GM18870 (cell line): ENCODE data around the gene ATP7A.
"Not testable (repeated sequence)": the region's sequence is repeated elsewhere in the genome, so short reads cannot be mapped to it uniquely, and the experiment has no call there.

Source experiments
- ATAC-seq: cut with Tn5 transposase; IDR thresholded peaks from one replicate; pipeline ENCODE4 v1.9.1; 2021; ENCODE audit warnings: moderate library complexity; ENCODE audit not compliant: unreplicated experiment

ATP7A gene

DNA sequence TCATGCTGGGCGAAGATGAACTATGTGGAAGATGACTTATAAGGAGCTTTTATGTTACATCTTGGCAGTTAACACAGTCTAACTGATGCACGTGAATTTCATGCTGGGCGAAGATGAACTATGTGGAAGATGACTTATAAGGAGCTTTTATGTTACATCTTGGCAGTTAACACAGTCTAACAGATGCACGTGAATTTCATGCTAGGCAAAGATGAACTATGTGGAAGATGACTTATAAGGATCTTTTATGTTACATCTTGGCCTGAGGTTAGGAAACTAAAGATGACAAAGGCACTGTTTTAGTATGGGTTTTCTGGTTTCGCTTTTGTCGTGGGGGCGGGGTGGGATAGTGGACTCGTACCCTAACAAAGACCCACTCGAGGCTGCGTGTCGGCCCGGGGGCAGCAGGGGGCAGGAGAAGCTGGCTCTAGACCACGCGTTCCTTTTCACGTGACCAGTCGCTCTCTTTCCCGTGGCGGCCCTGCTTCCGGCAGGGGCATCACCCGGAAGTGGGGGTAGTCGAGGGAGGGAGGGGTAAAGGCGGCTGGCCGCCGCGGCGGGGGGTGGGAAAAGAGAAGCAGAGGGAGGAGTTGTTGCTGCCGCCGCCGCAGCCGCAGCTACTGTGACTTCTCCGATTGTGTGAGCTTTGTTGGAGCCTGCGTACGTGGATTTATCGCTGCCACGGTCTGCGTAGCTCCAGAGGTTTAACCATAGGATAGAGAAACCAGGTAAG, at the start of gene ATP7A:
Gene ATP7A, plus strand, starts transcription at position 586 of the 733 bp plus-strand sequence. CDS start 60,949 bp downstream, outside the sequence.
- ATAC-seq: peak; percentile 79

DNA sequence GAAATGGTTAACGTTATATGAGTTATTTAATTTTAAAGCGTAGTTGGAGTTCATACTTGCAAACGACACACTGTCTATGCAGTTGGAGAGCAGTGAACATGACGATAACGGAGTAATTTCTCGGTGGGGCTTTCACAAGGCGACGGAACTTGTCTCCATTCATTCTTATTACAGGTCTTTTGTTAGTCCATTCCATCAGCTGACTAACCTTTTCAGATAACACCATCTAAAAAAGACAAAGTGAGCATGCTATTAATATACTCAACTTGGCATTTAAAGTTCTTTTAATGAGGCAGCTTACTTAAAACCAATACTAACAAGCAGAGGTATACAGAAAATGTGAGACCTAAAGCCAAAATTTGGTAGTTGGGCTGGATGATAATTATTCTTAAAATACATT, 35.1 kb upstream of the ATP7A start:
- ATAC-seq: no peak

DNA sequence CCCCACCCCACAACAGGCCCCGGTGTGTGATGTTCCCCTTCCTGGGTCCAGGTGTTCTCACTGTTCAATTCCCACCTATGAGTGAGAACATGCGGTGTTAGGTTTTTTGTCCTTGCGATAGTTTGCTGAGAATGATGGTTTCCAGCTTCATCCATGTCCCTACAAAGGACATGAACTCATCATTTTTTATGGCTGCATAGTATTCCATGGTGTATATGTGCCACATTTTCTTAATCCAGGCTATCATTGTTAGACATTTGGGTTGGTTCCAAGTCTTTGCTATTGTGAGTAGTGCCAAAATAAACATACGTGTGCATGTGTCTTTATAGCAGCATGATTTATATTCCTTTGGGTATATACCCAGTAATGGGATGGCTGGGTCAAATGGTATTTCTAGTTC, 29.1 kb upstream of the ATP7A start:
- ATAC-seq: not testable (repeated sequence)

DNA sequence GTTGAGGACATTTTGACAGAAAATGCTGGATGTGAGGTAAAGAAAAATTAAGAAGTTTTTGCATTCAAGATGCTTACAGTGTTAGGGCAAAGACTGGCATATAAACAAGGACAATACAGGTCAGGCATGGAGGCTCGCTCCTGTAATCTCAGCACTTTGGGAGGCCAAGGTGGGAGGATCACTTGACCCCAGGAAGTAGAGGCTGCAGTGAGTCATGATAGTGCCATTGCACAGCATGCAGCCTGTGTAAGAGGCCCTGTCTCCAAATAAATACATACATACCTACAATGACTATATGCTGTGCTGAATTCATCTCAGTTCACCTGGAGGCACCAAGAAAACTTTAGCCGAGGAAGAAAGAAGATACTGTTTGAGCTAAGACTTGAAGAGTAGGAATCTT, 17.6 kb upstream of the ATP7A start:
- ATAC-seq: no peak

DNA sequence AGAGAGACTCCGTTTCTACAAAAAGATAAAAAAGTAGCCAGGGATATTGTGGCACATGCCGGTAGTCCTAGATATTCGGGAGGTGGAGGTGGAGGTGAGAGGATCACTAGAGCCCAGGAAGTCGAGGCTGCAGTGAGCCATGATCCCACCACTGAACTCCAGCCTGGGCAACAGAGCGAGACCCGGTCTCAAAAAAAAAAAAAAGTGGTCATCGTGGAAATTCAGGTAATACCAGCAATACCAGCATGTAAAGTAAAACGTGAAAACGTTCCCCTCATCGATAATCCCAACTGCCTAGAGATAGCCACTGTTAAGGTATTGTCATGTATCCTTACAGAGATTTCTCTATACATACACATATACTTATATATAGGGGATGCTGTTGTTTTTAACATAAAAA, 16.8 kb upstream of the ATP7A start:
- no peak for ATAC-seq

DNA sequence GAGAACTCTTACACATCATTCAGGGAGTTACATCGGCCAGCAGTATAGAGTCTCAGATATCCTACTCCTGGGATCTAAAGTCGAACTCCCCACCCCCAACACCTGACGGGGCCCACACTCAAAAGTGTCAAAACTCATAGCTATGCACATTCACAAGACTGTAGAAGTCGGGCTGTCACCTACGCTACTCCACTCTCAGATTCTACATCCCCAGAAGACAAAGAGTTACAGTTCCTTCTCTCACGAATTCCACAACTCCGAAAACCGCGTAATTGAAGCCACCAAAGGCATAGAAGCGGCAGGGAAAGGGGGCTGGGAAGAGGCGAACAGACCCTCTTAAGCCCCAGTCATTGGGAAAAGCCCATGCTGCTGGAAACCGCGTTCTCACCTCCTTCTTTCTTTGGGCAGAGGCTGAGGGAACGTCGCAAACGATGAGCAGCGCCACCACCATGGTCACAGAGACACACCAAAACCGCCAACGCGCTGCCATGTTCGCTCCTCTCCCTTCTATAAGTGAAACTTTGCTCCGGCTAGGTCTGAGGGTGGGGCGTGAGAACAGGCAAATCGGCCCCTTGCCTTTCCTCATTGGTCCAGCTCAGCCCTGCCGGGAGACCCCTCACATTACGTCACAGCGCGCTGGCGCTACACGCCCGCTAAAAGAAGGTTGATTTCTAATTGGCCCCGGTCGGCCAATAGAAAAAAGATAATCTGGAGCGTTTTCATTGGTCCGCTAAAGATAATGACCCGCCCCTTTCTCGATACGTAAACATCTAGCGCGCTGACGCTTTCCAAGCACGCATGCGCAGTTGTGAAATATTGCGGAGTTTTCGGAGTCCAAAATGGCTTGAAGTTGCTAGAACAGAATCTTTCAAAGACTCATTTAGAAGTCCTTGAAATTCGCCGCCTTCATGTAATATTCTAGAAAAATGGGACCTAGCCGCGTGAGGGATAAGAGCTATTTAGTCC, 15.3 kb upstream of the ATP7A start, which contains the start of gene MAGT1:
Gene MAGT1, minus strand, starts transcription at position 515 of the 966 bp plus-strand sequence. Its CDS starts 25 bp downstream, at position 490.
- peak; percentile 83 for ATAC-seq

DNA sequence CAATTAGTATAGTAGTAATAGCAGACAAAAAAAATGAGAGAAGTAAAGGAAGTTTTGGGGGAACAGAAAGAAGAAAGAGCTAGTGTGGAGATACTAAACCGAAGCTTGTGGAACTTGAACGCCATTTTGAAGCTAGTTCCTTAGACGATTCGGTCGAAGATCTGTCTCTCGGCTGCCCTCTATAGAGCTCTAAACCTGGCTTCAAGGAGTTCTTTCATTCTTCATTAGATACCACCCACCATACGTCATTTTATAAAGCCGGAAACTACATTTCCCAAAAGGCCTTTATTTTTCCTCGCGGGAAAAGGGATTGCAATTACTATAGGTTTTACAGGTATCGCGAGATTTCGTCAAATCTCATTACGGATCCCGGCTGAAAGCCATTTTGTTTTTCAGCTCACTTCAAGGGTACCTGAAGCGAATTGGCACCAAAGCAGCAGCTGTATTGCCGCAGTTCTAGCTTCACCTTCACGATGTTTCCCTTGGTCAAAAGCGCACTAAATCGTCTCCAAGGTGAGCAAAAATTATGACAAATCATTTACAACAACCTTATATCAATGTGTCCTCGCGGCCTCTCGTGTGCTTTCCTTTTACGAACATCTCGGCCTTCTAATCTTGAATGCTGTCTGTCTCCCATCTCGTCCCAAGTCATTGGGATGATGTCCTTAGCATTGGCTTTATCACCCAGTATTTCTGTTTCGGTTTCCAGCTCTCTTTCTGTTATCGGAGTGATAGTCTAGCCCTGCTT, 11.2 kb upstream of the ATP7A start, which contains the start of gene COX7B:
Gene COX7B, plus strand, starts transcription at position 388 of the 748 bp plus-strand sequence. Its CDS starts 86 bp downstream, at position 474.
- peak; percentile 72 for ATAC-seq

DNA sequence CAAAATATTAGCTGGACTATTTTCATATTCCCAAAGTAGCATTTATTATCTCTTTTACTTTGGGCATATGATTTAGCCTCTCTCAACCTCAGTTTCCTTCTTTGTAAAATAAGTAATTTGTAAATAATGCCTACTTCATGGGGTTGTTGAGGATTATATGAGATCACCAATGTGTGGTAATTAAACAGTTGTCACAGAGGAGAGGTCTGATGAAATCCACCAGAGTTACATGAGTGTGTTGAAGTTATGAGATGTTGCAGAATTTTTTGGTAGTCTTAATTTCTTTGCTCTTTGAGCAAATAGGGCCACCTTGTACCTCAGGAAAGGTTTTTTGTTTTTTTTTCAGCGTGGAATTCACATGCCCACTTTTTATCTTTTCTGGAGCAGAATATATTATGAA, 9.8 kb upstream of the ATP7A start:
- ATAC-seq: no peak

DNA sequence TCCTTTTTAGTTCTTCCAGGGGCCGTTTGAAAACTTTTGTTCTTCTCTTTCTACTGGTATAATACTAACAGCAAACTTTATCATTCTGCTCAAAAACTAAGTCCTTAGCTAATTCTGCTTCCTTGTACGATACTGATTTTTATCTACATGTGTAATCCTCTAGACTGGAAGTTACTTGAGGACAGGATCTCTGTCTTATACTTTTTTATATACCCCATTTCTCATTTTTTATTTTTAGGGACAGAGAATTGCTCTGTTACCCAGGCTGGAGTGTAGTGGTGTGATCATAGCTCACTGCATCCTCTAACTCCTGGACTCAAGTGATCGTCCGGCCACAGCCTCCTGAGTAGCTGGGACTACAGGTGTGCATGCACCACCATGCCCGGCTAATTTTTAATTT, 9.0 kb upstream of the ATP7A start:
- ATAC-seq: no peak

DNA sequence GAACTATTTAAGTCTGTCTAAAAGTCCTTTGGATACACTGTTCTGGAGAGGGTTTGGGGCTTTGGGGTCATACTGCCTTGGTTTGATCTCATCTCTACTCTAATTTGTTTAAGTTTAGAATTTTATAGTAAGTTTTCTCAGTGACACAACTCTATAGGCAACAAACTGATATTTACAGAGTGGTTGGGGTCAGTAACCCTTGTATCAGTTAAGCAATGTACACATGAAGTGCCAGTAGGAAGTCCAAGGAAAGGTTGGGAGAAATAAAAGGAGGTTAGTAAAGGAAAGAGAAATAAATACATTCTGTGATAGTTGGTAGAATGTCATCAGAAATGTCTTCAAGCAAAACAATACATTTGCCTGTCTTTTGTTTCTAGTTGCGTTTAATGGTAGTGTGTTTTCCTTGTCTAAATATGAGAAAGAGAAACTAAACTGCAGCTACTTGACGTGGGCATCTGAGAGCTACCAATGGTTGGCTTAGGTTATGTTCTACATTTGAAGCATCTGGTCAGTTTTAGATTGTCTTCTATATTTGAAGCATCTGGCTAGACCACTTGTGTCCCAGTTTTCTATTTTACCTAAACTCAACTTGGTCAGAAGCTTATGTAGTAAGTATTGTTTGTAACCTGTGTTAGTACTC, 6.9 kb downstream of the ATP7A start:
- ATAC-seq: no peak

DNA sequence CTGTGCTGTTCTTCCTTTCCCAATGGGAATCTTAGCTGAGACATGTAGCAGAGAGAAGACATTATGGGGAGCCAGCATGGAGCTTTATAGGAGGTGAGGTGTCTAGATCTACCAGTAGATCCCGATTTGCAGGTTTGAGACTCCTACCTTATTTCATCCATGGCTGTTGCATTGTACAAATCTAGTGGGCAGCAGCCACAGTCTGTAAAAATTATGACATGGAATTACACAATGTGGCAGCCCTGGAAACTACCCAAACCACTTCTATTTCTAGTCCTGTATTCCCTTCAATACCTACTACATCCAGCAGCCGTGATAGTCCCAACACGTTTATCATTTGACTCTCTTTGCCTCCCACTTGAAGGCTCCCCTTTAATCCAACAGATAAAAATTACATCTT, 8.1 kb downstream of the ATP7A start:
- ATAC-seq: no peak

DNA sequence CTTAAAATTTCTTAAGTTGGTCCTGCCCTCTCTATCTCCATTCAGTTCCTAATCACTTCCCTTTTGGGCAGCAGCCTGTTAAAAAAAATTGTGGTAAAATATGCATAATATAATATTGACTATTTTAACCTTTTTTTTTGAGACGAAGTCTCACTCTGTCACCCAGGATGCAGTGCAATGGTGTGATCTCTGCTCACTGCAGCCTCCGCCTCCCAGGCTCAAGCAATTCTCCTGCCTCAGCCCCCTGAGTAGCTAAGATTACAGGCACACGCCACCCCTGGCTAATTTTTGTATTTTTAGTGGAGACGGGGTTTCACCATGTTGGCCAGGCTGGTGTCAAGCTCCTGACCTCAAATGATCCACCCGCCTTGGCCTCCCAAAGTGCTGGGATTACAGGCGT, 8.9 kb downstream of the ATP7A start:
- not testable (repeated sequence) for ATAC-seq

DNA sequence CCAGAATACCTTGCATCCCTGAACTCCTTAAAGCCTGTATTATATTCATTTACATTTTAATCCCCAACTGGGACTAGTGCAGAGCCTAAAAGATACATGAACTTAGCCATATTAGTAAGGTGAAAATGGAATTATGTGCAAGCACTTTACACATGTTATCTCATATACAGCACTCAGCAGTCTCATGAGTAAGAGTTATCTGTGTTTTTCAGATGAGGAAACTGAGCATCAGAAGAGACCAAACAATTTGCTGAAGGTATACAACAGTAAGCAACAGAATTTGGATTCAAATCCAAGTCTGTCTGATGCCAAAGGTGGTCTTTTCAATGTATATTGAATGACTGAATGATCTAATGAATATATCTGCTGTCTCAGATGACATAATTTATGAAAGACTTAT, 12.3 kb downstream of the ATP7A start:
- no peak for ATAC-seq

DNA sequence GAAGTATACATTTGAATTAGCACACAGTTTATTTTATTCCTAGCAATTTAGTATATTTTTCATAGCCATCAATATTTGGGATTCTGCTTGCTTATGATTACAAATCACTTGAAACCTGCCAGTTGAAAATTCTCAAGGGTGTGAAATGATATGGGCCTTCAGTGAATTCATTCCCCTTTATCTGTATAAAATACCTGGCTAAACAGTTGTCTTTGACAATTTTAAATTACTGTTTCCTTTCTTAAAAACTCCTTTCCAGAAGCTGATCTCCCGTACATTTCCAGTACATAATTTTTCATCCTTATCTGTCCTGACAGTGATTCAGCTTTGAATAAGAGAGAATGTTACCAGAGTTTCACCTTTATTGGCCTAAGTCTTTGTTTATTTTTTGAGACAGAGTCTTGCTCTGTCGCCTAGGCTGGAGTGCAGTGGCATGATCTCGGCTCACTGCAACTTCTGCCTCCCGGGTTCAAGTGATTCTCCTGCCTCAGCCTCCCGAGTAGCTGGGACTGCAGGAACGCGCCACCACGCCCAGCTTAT, 13.9 kb downstream of the ATP7A start:
- no peak for ATAC-seq

DNA sequence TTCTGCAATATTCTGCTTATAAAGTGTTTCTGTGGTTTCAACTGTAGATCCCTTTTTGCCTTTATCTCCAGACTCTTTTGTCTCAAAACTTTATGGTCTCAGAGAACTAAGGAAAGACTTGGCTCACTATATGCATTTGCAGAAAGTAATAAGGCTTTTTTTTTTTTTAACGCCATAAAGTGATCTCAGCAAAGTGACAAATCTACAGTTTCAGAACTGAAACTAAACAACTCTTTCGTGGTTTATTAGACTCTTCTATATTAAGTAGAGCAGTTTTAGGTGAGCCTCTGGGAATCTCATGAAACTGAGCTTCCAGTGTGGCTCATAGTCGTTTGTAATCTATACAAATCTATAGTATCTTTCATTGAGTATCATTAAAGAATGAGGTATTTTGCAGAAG, 15.3 kb downstream of the ATP7A start:
- no peak for ATAC-seq

DNA sequence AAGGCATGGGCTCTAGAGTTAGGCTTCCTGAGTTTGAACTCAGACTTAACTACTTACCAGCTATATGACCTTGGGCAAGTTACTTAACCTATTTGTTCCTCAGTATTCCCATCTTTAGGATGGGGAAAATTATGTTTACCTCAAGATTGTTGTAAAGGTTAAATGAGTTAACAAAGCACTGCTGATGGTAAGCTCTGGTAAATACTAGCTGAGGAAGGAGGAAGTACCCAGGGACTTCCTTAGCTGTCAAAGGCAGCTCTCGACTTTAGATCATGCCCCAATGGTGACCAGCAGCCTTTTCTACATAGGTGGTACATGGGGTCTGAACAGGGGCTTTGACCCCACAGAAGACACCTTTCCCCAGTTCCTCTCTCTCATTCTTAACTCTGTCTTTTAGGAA, 20.1 kb downstream of the ATP7A start:
- no peak for ATAC-seq

DNA sequence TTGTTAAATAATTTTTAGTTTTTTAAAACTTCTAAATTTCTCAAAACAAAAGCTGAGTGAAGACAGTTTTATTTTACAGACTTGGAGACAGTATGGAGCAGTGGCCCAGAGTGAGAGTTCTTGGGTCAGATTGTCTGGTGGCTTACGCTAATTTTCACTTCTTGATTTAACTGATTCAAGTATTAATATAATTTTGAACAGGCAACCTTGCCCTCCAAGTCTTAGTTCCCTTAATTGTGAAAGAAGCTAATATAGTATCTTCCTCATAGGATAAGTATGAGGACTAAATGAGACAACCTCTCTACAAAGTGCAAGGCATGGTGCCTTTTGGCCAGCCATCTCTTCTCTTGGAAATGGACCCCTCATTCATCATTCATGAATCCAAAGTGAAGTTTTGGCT, 25.4 kb downstream of the ATP7A start:
- ATAC-seq: no peak

DNA sequence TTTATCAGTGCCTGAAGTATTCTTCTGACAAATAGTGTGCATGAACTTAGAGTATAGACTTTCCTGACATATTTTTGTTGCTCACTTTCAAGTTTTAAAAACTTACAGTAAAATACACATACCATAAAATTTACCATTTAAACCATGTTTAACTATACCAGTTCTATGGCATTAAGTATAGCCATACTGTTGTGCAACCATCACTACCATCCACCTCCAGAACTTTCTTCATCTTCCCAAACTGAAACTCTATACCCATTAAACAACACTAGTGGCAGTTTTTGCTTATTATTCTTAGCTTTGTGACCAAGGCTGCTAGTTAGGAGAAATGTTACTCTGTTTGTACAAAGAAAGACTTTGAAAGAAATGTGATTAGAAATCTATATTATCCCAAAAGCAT, 25.8 kb downstream of the ATP7A start:
- no peak for ATAC-seq

DNA sequence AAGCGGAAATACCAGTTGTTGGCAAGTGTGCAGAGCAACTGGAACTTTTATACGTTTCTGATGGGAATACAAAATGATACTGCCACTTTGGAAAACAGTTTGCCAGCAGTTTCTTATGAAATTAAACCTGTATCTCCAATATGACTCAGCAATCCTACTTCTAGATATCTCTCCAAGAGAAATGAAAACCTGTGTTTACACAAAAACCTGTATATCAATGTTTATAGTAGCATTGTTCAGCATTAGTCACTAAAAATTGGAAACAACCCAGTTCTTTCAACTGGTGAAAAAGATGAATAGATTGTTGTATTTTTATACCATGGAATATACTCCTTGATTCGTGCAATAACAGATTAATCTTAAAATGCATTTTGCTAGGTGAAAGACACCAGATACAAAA, 26.8 kb downstream of the ATP7A start:
- ATAC-seq: no peak

DNA sequence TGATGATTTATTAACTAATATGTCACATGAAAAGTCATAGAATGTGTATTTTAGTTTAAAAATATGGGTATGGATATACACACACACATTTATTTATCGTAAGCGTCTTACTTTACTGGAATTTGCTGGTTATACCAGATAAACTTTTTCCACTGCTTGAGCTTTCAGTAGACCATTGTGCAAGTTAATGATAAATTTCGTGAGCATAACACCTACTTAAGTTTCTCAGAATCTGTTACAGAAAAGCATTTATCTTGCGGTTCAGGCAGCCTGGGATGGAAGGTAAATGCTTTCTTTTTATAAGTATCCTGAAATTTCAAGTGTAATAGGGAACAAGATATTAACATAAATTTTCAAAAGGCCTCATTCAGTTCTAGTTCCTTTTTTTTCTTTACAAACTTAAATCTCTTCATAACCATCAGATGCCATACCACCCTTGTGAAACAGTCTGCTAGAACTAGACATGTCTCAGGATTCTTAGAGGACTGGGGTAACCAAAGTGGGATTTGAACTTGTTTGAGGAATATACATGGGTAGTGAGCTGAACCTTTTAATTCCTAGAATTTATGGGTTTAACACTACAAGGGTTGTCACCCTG, 27.7 kb downstream of the ATP7A start:
- no peak for ATAC-seq
